Right lung (tissue), 5 donors: ENCODE measurements around the gene SLC39A8. TPM values are rescaled to one million over a fixed set of nuclear protein-coding genes. Genes with fewer than 3 reads are reported as not detected.
"Not testable (repeated sequence)": the region's sequence is repeated elsewhere in the genome, so short reads cannot be mapped to it uniquely, and the experiment has no call there.

ENCODE experiments used
- DNase-seq, 2 donors: peaks; one replicate each; pipeline ENCODE4 v3.0.0-alpha.2; 2013
- polyA plus RNA-seq, 5 donors: library from polyadenylated mRNA; unstranded; fragments of 120-200 nt; gene quantifications; one replicate each; pipeline versions ENCODE4 v1.2.1 to v1.2.3, GENCODE V29; 2013; ENCODE audit warnings: inconsistent platforms in 1 of 5, low replicate concordance in 1 of 5; ENCODE audit not compliant: insufficient read length in 5 of 5, insufficient read depth in 1 of 5

SLC39A8 gene
- polyA plus RNA-seq, 5 donors = 5.0 to 9.5 (median 6.0) TPM

DNA sequence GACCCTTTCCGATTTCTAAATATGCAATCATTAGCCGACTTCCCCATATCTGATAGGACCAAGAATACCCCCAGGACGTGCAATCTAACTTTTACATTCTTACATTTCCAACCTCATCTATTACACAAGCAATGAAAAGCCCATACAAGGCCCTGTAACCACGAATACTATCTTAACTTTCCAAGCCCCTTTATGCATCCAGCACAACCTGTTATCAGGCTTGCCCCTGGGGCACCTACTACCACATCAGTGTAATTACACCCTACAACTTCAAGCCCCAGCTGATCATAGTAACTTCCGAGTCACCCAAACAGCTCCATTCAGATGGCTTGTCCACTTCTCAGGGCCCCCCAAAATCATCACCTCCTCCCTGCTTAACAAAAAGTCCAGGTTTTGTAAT, 102.0 kb downstream of the SLC39A8 start:
- DNase-seq = not testable (repeated sequence)

GRCh38 chr4:102234243-102234838, 110.9 kb downstream of the SLC39A8 start:
- no peak for DNase-seq

DNA sequence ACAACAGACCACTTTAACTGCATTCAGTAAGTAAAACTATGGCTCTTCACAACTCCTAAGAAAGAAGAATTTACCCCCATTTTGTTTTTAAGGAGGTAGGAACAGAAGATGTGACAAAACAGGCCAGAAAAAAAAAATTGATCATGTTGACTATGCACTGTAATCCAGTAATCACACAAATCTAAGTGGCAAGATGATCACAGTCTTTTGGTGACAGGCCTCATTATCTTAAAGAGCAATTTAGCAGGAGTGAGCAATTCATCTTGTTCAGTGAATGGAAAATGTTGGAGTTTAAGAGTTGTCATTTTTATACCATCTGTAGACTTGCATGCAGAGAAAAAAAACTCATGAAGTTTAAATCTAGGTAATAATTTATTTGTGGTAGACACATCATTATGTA, 115.1 kb downstream of the SLC39A8 start:
- DNase-seq = no peak

DNA sequence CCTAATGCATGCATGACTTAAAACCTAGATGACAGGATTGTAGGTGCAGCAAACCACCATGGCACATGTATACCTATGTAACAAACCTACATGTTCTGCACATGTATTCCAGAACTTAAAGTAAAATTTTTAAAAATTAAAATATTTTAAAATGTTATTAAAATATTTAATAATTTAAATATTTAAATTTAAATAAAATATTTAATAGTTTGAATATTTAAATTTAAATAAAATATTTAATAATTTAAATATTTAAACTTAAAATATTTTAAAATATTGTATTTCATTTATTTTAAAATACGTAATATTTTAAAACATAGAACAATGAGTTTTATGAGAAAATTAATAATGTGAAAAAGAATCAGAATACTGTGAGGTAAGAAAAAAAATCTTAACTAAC, 117.9 kb downstream of the SLC39A8 start:
- DNase-seq = no peak

- DNase-seq = no peak
Observed at GRCh38 chr4:102223461-102223860, 121.8 kb downstream of the SLC39A8 start.

DNA sequence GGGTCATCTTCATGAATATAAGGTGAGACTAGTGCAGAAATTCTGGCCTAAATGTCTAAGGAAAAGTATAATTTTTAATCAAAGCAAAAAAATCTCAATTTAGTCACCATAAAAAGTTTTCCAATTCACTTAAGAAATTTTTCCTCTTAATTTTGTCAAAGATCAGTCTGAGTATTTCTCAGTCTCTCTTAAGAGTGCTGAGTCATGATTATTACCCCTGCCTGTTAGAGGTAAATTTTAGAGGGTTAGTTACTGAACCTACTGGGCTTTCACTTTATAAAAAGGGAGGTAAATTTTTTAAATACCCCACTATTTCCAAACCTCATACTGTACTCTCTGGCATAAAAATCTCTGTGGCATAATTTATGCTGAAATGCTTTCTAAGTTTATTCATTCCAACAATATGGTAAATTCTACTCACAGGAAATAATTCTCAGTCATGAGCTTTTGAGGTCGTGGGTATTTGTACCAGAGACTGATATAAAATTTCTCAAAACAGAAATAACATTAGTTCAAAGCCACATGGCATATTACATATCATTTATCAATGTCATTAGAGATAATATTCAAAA, 122.4 kb downstream of the SLC39A8 start:
- no peak for DNase-seq

DNA sequence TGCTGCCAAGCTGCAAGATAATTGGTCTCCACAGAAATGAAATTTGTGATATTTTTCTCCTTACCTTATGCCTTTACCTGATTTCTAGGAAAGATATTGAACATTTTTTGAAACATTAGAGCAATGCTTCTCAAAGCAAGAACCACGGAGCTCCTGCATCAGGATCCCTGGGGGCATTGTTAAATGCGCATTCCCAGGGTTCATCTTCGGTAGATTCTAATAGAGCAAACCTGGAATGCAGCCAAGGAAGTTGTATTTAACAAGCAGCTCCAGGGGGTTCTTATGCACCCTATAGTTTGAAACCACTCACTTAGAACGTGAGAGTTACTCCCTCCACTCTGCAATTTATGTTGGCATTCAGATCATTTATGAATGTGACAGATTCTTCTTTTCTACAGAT, 126.2 kb downstream of the SLC39A8 start:
- no peak for DNase-seq

DNA sequence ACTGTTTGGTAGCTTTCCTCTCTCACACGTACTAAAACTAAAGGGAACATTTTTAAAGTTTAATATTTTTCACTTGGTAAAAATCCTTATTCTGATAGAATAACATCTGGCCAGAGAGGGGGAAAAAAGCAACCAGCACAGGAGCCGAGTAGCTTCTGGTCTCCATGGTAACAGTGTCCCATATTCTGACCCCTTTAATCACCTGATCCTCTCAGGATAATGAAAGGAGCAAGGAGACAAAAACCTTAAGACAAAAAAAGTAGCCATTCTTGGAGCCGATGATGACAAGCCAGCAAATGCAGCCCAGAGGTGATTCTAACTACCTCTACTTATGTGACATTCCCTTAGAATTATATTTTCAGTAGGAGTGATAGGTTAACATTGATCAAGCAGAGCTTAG, 126.6 kb downstream of the SLC39A8 start:
- DNase-seq = no peak

GRCh38 chr4:102217775-102218355, 127.4 kb downstream of the SLC39A8 start:
- DNase-seq = no peak

- DNase-seq = no peak
Observed at GRCh38 chr4:102217345-102217744, 127.9 kb downstream of the SLC39A8 start.

DNA sequence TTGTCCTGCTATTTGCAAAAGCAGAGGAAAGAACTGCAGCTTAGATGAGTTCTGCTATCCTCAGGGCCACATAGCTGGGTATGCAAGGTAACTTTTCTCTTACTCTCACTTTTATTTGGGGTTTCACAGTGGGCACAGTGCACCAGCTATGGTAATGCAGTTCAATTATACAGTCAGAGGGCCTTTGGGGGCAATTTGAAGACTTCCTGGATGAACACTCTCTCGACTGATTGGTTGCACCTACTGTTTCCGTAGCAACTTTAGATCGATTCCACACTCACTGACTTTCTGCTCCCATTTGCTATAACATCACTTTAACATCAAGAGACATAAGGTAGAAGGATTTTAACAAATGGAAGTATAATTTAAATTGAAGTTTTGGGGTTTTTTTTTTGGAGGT, 128.6 kb downstream of the SLC39A8 start:
- no peak for DNase-seq

DNA sequence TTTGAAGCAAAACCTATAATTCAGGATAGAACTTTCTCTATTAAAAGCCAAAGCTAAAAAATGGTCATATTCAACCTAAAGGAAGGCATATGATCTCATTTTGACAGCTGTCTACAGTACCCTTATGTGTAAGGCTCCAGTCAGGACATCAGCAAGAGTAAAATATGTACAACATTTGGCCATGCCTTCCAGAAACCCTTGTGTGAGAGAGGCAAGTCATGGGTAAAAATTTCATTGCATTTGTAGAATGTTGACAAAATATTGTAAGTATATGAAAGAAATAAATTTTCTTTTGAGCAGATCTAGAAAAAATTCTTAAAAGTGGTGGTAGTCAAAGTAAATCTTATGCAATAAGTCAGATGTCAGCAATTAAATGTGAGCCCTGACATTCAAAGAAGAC, 132.3 kb downstream of the SLC39A8 start:
- DNase-seq = no peak

Other genes with a start within 250 kb of the SLC39A8 start
- gene NFKB1, start 155.9 kb upstream of the SLC39A8 start, polyA plus RNA-seq = 10 to 100 TPM; 33.5 to 38.9 (median 35.5) TPM